ENCODE results near the gene FOXD4L5.
"Not testable (repeated sequence)": the region's sequence is repeated elsewhere in the genome, so short reads cannot be mapped to it uniquely, and the experiment has no call there.

Gene FOXD4L5

GRCh38 chr9:65285109-65285508 lies at the start of gene FOXD4L5:
TSS of gene FOXD4L5 (minus strand) at chr9:65285209. CDS start at chr9:65284377, 832 bp downstream.
- DNase-seq (ENCODE audit: low read depth in 1 of 2, low spot score in 1 of 2) = not testable (repeated sequence)

- DNase-seq (ENCODE audit: low read depth in 1 of 2, low spot score in 1 of 2) = not testable (repeated sequence)
Observed at GRCh38 chr9:65283943-65284342, 1.1 kb downstream of the FOXD4L5 start.

GRCh38 chr9:65282976-65283375 lies 2.0 kb downstream of the FOXD4L5 start:
- not testable (repeated sequence) for DNase-seq (ENCODE audit: low read depth in 1 of 2, low spot score in 1 of 2)

Measured in stimulated activated CD4-positive, alpha-beta T cell treated with anti-CD3 and anti-CD28 coated beads, Interleukin-15, amount 100 ng/mL, for 1 hour (primary cell).